Measurements from ENCODE around the gene JAZF1.

- TF ChIP-seq CTCF (IDR thresholded peaks at IDR 0.05 in 2 of 3, conservative IDR thresholded peaks at IDR 0.05 in 1 of 3; ENCODE audit: insufficient read depth in 2 of 3, low read depth in 1 of 3, low read length in 3 of 3) (no peak), ZFP30 (CRISPR knock-in tag; IDR thresholded peaks at IDR 0.05; ENCODE audit: borderline replicate concordance) (no peak), TAF1 (IDR thresholded peaks at IDR 0.05; ENCODE audit: control insufficient read depth, extremely low read depth, insufficient read depth, low read length, severe bottlenecking) (no peak), CREM (IDR thresholded peaks at IDR 0.05; ENCODE audit: low read depth) (no peak), ETV6 (IDR thresholded peaks at IDR 0.05; ENCODE audit: borderline replicate concordance in 1 of 2, low read depth in 2 of 2, low read length in 1 of 2) (no peak), ETV6 (CRISPR knock-in tag; IDR thresholded peaks at IDR 0.05; ENCODE audit: borderline replicate concordance) (no peak), ZNF830 (CRISPR knock-in tag; IDR thresholded peaks at IDR 0.05) (no peak), ZNF668 (CRISPR knock-in tag; IDR thresholded peaks at IDR 0.05) (no peak), ZNF79 (CRISPR knock-in tag; IDR thresholded peaks at IDR 0.05; ENCODE audit: low read depth) (no peak), HCFC1 (IDR thresholded peaks at IDR 0.05; ENCODE audit: low read depth, low read length) (no peak), SPI1 (IDR thresholded peaks at IDR 0.05; ENCODE audit: borderline replicate concordance, low read depth, low read length) (no peak), KDM1A (IDR thresholded peaks at IDR 0.05) (no peak), SOX6 (IDR thresholded peaks at IDR 0.05) (no peak)
Observed at GRCh38 chr7:28157831-28158416, 22.7 kb downstream of the JAZF1 start.

Data from K562 (cell line).